Keratinocyte (primary cell): ENCODE measurements around the gene MAN1C1. TPM values are rescaled to one million over a fixed set of nuclear protein-coding genes. Genes with fewer than 3 reads are reported as not detected.

ENCODE experiments used
- DNase-seq: peaks from one replicate; pipeline ENCODE4 v3.0.0-alpha.2; 2011; ENCODE audit warnings: low read depth, missing footprints, low spot score
- FAIRE-seq: peaks from 2 replicates; lab custom pipeline; 2011; peaks lifted over from hg19 to GRCh38; lab: Jason Lieb, UNC
- H2AFZ ChIP-seq: 2 replicates; pipeline ENCODE4 v1.6.0; 2012; ENCODE audit warnings: low read length, control low read depth, inconsistent platforms; ENCODE audit not compliant: control insufficient read depth
- H3K27ac ChIP-seq: 2 replicates; pipeline ENCODE4 v1.5.1; 2011; ENCODE audit warnings: low read length; ENCODE audit not compliant: control insufficient read depth, insufficient read depth
- H3K27me3 ChIP-seq: 3 replicates; pipeline ENCODE4 v1.6.0; 2011; ENCODE audit warnings: low read length; ENCODE audit not compliant: control insufficient read depth, insufficient read depth; ENCODE audit errors: extremely low read depth
- H3K36me3 ChIP-seq, 2 experiments: 2 replicates in 1 of 2; 3 replicates in 1 of 2; pipeline ENCODE4 v1.5.1; 2011; ENCODE audit warnings: low read length in 2 of 2, mild to moderate bottlenecking in 1 of 2; ENCODE audit not compliant: control insufficient read depth in 2 of 2, insufficient read depth in 2 of 2; ENCODE audit errors: extremely low read depth in 1 of 2
- H3K4me1 ChIP-seq: 3 replicates; pipeline ENCODE4 v1.5.1; 2011; ENCODE audit warnings: low read length; ENCODE audit not compliant: control insufficient read depth, insufficient read depth; ENCODE audit errors: extremely low read depth
- H3K4me2 ChIP-seq: 3 replicates; pipeline ENCODE4 v1.6.0; 2011; ENCODE audit warnings: low read depth, low read length; ENCODE audit not compliant: control insufficient read depth, insufficient read depth; ENCODE audit errors: extremely low read depth
- H3K4me3 ChIP-seq, 3 experiments: fragments of 200-600 bp in 1 of 3; sonication (generic) in 1 of 3; 2 replicates in 2 of 3; 3 replicates in 1 of 3; pipeline ENCODE4 v1.5.1; 2011 to 2016; ENCODE audit warnings: low read length in 3 of 3, mild to moderate bottlenecking in 3 of 3, control low read depth in 2 of 3, inconsistent platforms in 1 of 3, low read depth in 1 of 3, mixed read lengths in 1 of 3, mixed run types in 1 of 3, moderate library complexity in 1 of 3; ENCODE audit not compliant: control insufficient read depth in 2 of 3, insufficient read depth in 2 of 3; ENCODE audit errors: extremely low read depth in 1 of 3
- H3K79me2 ChIP-seq: 2 replicates; pipeline ENCODE4 v1.6.0; 2012; ENCODE audit warnings: low read length; ENCODE audit not compliant: control insufficient read depth, insufficient read depth
- H3K9ac ChIP-seq: 3 replicates; pipeline ENCODE4 v1.6.0; 2011; ENCODE audit warnings: low read length; ENCODE audit not compliant: control insufficient read depth, insufficient read depth; ENCODE audit errors: extremely low read depth
- H3K9me1 ChIP-seq: 3 replicates; pipeline ENCODE4 v1.6.0; 2011; ENCODE audit warnings: low read length; ENCODE audit not compliant: control insufficient read depth, insufficient read depth; ENCODE audit errors: extremely low read depth
- H3K9me3 ChIP-seq: 2 replicates; pipeline ENCODE4 v1.5.1; 2012; ENCODE audit warnings: low read depth, low read length; ENCODE audit not compliant: control insufficient read depth
- H4K20me1 ChIP-seq: 3 replicates; pipeline ENCODE4 v1.6.0; 2011; ENCODE audit warnings: low read length; ENCODE audit not compliant: control insufficient read depth, insufficient read depth; ENCODE audit errors: extremely low read depth
- CTCF ChIP-seq, 3 experiments: IDR thresholded peaks in 1 of 3; conservative IDR thresholded peaks in 1 of 3; optimal IDR thresholded peaks in 1 of 3; 2 replicates in 2 of 3; 3 replicates in 1 of 3; pipeline versions ENCODE3 to v1.5.1; 2011; ENCODE audit warnings: low read length in 3 of 3, mild to moderate bottlenecking in 3 of 3, moderate library complexity in 2 of 3, control low read depth in 1 of 3, inconsistent platforms in 1 of 3; ENCODE audit not compliant: insufficient read depth in 2 of 3; ENCODE audit errors: extremely low read depth in 1 of 3
- EZH2 ChIP-seq: IDR thresholded peaks from one replicate; pipeline ENCODE4 v1.6.1; 2012; ENCODE audit warnings: inconsistent platforms, mild to moderate bottlenecking, low read length, moderate library complexity
- dilution Hi-C: fragments of 300-500 bp; cut with MboI; formaldehyde crosslinking; loops from one replicate; pipeline ENCODE4 v1.7.0; 2020; ENCODE audit warnings: low sequenced_read_pairs; ENCODE audit not compliant: extremely low pct_ligation_motif_present
- polyA plus RNA-seq, 5 experiments: library from polyadenylated mRNA; depleted of rRNA in 3 of 5; stranded (reverse) in 3 of 5; stranded (forward) in 1 of 5; unstranded in 1 of 5; fragments of >200 nt; gene quantifications; 1 replicate in 1 of 5; 2 replicates in 3 of 5; 3 replicates in 1 of 5; pipeline versions ENCODE4 v1.2.1 to v1.2.3, GENCODE V29; 2011 to 2012; ENCODE audit warnings: missing spikeins in 2 of 5, low read depth in 1 of 5, low replicate concordance in 1 of 5

MAN1C1 gene
- polyA plus RNA-seq, 1 donor (not counting 4 experiments of a cell fraction or from before 2014, with no cell fraction given): 0.07 TPM

GRCh38 chr1:25813734-25814471 is 197.3 kb downstream of the MAN1C1 start:
- H3K4me1 ChIP-seq: peaks cover 14% of the 10 kb centered on the region
- H3K27me3 ChIP-seq: no peaks in the 10 kb centered on the region
- no peaks in the 10 kb centered on the region for H3K9me3 ChIP-seq
- H3K9ac ChIP-seq: no peak overlapping the region
- H3K79me2 ChIP-seq: no peaks in the 10 kb centered on the region
- H3K36me3 ChIP-seq: peaks cover 11 to 26% of the 10 kb centered on the region in 2 experiments
- DNase-seq (no peak), FAIRE-seq (no peak)
- dilution Hi-C loops: no loop called here
- no peaks in the 10 kb centered on the region for H4K20me1 ChIP-seq
- no peak overlapping the region for H2AFZ ChIP-seq
- no peak overlapping the region for H3K4me3 ChIP-seq
- peaks cover 2% of the 10 kb centered on the region for H3K9me1 ChIP-seq
- H3K4me2 ChIP-seq: no peak overlapping the region
- no peak overlapping the region for H3K27ac ChIP-seq
- no peak for TF ChIP-seq CTCF (optimal IDR thresholded peaks at IDR 0.05 in 1 of 3, IDR thresholded peaks at IDR 0.05 in 1 of 3, conservative IDR thresholded peaks at IDR 0.05 in 1 of 3; ENCODE audit: extremely low read depth in 1 of 3, insufficient read depth in 2 of 3, low read length in 3 of 3)
- TF ChIP-seq EZH2: no peak

GRCh38 chr1:25814549-25815087 is 198.0 kb downstream of the MAN1C1 start:
- H3K4me2 ChIP-seq: no peak overlapping the region
- DNase-seq: no peak
- dilution Hi-C loops: no loop called here
- no peaks in the 10 kb centered on the region for H4K20me1 ChIP-seq
- no peak overlapping the region for H3K27ac ChIP-seq
- no peak overlapping the region for H3K4me3 ChIP-seq
- H3K9me3 ChIP-seq: no peaks in the 10 kb centered on the region
- no peak for FAIRE-seq
- H3K4me1 ChIP-seq: peaks cover 16% of the 10 kb centered on the region
- peaks cover 2% of the 10 kb centered on the region for H3K9me1 ChIP-seq
- no peaks in the 10 kb centered on the region for H3K79me2 ChIP-seq
- H3K9ac ChIP-seq: no peak overlapping the region
- peaks cover 7 to 22% of the 10 kb centered on the region in 2 experiments for H3K36me3 ChIP-seq
- no peak for TF ChIP-seq CTCF (optimal IDR thresholded peaks at IDR 0.05 in 1 of 3, IDR thresholded peaks at IDR 0.05 in 1 of 3, conservative IDR thresholded peaks at IDR 0.05 in 1 of 3; ENCODE audit: extremely low read depth in 1 of 3, insufficient read depth in 2 of 3, low read length in 3 of 3)
- TF ChIP-seq EZH2: no peak
- H2AFZ ChIP-seq: no peak overlapping the region
- no peaks in the 10 kb centered on the region for H3K27me3 ChIP-seq
